H1 (cell line): Measurements from ENCODE around the gene ROBO2. TPM values are rescaled to one million over a fixed set of nuclear protein-coding genes. Genes with fewer than 3 reads are reported as not detected.

Source experiments
- ATF3 ChIP-seq: IDR thresholded peaks from 2 replicates; pipeline ENCODE4 v1.6.1; 2011; ENCODE audit warnings: low read depth, mild to moderate bottlenecking, low read length; ENCODE audit not compliant: insufficient read depth
- BCL11A ChIP-seq, 2 experiments: IDR thresholded peaks; one replicate each; pipeline ENCODE4 v1.6.1; 2011; ENCODE audit warnings: low read depth in 2 of 2, low read length in 2 of 2, mild to moderate bottlenecking in 2 of 2
- CBX5 ChIP-seq: fragments of 300-800, 300-1000 bp; sonication (generic); IDR thresholded peaks from 2 replicates; pipeline ENCODE4 v1.7.1; 2016; ENCODE audit warnings: antibody characterized with exemption, low read length, low read depth
- CREB1 ChIP-seq: IDR thresholded peaks from 2 replicates; pipeline ENCODE4 v1.6.1; 2012; ENCODE audit warnings: inconsistent platforms
- KDM5A ChIP-seq: fragments of 200-600 bp; IDR thresholded peaks from 2 replicates; pipeline ENCODE4 v1.7.1; 2012; ENCODE audit warnings: mild to moderate bottlenecking, low read length, inconsistent platforms, mixed read lengths
- POU5F1 ChIP-seq: IDR thresholded peaks from 2 replicates; pipeline ENCODE4 v1.6.1; 2011; ENCODE audit warnings: low read depth, mild to moderate bottlenecking, low read length, moderate library complexity
- RNF2 ChIP-seq: fragments of 200-900, 300-1000 bp; sonication (generic); IDR thresholded peaks from 2 replicates; pipeline ENCODE4 v1.7.1; 2016; ENCODE audit warnings: borderline replicate concordance, low read depth, mild to moderate bottlenecking, antibody characterized with exemption, low read length; ENCODE audit not compliant: poor library complexity, severe bottlenecking; ENCODE audit errors: missing control alignments
- polyA plus RNA-seq, 7 experiments: library from polyadenylated mRNA; depleted of rRNA in 3 of 7; stranded (reverse) in 5 of 7; unstranded in 2 of 7; fragments of >200 nt in 5 of 7; fragments of 200-250 nt in 2 of 7; gene quantifications; 1 replicate in 5 of 7; 2 replicates in 1 of 7; 4 replicates in 1 of 7; pipeline versions ENCODE4 v1.2.1 to v1.2.3, GENCODE V29; 2011 to 2013; ENCODE audit warnings: missing spikeins in 2 of 7, mixed read lengths in 2 of 7
- total RNA-seq: library from RNA; stranded (reverse); fragmentation: NEBNext Ultra II Directional; extraction: Animal tissue kit (Norgen Biotek cat#: 25700); gene quantifications from 2 replicates; pipeline ENCODE4 v1.2.1, GENCODE V29; 2021

Gene ROBO2
- total and polyA plus RNA-seq, 2 of the 8 experiments (the other 6 are each of a cell fraction or from before 2014, with no cell fraction given), result 1.5 to 2.9 TPM

DNA sequence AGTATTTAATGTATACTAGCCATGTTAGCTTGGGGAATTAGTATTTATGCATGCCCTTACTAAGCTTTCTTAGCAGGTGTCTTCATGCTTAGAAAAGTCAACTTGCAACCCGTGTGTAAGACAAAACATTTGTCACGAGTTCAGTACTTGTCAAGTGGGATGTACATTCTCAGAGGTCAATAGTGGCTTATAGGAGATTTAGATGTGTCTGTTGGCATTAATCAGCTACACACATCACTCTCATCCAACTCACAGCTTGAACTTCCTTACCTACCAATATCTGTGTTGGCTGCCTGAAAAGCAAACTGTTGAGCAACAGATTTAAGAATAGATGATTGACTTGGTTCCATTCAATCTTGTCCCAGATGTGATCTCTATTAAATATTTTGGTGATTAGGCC, 109.5 kb downstream of the ROBO2 start (continued):
- no peak for TF ChIP-seq ATF3
- TF ChIP-seq BCL11A (IDR thresholded peaks at IDR 0.05; ENCODE audit: low read depth in 2 of 2, low read length in 2 of 2), result no peak
- no peak for TF ChIP-seq CBX5
- no peak for TF ChIP-seq POU5F1
- TF ChIP-seq RNF2, result no peak
- TF ChIP-seq KDM5A, result no peak
- TF ChIP-seq CREB1, result no peak
